ENCODE measurements around the gene RELA. TPM values are rescaled to one million over a fixed set of nuclear protein-coding genes. Genes with fewer than 3 reads are reported as not detected.

Gene RELA
- total and polyA plus RNA-seq, 10 of the 15 experiments (the other 5 are each of a cell fraction or from before 2014, with no cell fraction given) = 5.1 to 56.4 (median 34.2) TPM

DNA sequence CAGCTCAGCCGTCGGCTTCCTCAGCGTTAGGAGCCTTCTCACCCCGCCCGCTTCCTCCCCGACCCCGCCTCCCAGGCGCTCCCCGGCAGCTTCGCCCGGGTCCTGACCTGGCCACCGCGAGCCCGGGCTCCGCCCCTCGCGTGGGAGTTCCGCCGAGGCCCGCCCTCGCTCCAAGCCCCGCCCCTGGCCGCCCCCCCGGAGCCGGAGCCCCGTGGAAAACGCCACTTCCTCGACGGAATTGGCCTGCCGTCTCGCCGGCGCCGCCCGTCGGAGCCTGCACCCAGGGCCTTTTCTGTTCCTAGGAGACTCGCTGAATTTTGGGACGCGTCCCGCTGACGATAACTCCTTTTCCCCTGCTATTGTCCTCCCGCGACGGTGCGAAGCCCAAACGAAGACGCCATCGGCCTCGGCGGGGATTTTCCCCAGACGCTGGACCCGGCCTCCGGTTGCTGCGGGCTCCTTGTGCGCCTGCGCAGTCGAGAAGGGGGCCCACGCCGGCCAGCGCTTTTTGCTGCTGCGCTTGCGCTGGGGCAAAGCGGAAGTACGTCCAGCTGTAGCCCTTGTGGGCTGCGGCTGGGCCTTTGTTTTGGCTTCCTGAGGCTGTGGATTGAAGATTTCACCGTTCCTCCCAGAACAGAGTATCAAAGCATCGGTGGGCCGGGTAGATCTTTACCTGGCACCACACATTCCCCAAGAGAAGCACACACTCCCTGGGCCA is 10.0 kb downstream of the RELA start (continued):
- TF ChIP-seq, protein P1, sequence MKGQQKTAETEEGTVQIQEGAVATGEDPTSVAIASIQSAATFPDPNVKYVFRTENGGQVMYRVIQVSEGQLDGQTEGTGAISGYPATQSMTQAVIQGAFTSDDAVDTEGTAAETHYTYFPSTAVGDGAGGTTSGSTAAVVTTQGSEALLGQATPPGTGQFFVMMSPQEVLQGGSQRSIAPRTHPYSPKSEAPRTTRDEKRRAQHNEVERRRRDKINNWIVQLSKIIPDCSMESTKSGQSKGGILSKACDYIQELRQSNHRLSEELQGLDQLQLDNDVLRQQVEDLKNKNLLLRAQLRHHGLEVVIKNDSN (IDR thresholded peaks at IDR 0.05; ENCODE audit: borderline replicate concordance, extremely low read length, insufficient read depth, low read depth, low read length) = no peak
- TF ChIP-seq SMAD1 (IDR thresholded peaks at IDR 0.05; ENCODE audit: low read depth, partially characterized antibody) (peak; percentile 68), ZBTB40 (IDR thresholded peaks at IDR 0.05; ENCODE audit: borderline replicate concordance) (peak; percentile 64; the same call in 1 of the 2 replicates), TAF1 (IDR thresholded peaks at IDR 0.05; ENCODE audit: borderline replicate concordance, low read depth, low read length) (peak; percentile 68), BHLHE40 (IDR thresholded peaks at IDR 0.05; ENCODE audit: borderline replicate concordance in 1 of 2, low read depth in 2 of 2, low read length in 1 of 2) (peak in 1 of 2 experiments; percentile 43; a peak in 1 of 4 replicates), EGR1 (IDR thresholded peaks at IDR 0.05; ENCODE audit: borderline replicate concordance in 1 of 2, low read depth in 2 of 2, low read length in 2 of 2) (peak in 1 of 2 experiments; percentile 92; a peak in 2 of 3 replicates), RELA (IDR thresholded peaks at IDR 0.05; ENCODE audit: borderline replicate concordance, partially characterized antibody) (peak; percentile 78), TBL1XR1 (IDR thresholded peaks at IDR 0.05; ENCODE audit: low read depth, low read length) (no peak), JUND (IDR thresholded peaks at IDR 0.05; ENCODE audit: low read depth, low read length) (no peak), NFIC (IDR thresholded peaks at IDR 0.05; ENCODE audit: low read depth, low read length) (no peak), SMAD5 (IDR thresholded peaks at IDR 0.05; ENCODE audit: low read depth) (peak; percentile 68; the same call in 1 of the 2 replicates), SUZ12 (IDR thresholded peaks at IDR 0.05; ENCODE audit: unreplicated experiment) (no peak), ZBED1 (IDR thresholded peaks at IDR 0.05; ENCODE audit: borderline replicate concordance) (peak; percentile 23; the same call in 1 of the 2 replicates), IRF4 (IDR thresholded peaks at IDR 0.05; ENCODE audit: low read depth, low read length) (no peak)
- TF ChIP-seq, protein P2, sequence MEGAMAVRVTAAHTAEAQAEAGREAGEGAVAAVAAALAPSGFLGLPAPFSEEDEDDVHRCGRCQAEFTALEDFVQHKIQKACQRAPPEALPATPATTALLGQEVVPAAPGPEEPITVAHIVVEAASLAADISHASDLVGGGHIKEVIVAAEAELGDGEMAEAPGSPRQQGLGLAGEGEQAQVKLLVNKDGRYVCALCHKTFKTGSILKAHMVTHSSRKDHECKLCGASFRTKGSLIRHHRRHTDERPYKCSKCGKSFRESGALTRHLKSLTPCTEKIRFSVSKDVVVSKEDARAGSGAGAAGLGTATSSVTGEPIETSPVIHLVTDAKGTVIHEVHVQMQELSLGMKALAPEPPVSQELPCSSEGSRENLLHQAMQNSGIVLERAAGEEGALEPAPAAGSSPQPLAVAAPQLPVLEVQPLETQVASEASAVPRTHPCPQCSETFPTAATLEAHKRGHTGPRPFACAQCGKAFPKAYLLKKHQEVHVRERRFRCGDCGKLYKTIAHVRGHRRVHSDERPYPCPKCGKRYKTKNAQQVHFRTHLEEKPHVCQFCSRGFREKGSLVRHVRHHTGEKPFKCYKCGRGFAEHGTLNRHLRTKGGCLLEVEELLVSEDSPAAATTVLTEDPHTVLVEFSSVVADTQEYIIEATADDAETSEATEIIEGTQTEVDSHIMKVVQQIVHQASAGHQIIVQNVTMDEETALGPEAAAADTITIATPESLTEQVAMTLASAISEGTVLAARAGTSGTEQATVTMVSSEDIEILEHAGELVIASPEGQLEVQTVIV (IDR thresholded peaks at IDR 0.05; ENCODE audit: borderline replicate concordance, partially characterized antibody) = no peak
- TF ChIP-seq, protein P3, sequence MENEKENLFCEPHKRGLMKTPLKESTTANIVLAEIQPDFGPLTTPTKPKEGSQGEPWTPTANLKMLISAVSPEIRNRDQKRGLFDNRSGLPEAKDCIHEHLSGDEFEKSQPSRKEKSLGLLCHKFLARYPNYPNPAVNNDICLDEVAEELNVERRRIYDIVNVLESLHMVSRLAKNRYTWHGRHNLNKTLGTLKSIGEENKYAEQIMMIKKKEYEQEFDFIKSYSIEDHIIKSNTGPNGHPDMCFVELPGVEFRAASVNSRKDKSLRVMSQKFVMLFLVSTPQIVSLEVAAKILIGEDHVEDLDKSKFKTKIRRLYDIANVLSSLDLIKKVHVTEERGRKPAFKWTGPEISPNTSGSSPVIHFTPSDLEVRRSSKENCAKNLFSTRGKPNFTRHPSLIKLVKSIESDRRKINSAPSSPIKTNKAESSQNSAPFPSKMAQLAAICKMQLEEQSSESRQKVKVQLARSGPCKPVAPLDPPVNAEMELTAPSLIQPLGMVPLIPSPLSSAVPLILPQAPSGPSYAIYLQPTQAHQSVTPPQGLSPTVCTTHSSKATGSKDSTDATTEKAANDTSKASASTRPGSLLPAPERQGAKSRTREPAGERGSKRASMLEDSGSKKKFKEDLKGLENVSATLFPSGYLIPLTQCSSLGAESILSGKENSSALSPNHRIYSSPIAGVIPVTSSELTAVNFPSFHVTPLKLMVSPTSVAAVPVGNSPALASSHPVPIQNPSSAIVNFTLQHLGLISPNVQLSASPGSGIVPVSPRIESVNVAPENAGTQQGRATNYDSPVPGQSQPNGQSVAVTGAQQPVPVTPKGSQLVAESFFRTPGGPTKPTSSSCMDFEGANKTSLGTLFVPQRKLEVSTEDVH (IDR thresholded peaks at IDR 0.05; ENCODE audit: low read depth, partially characterized antibody) = peak; percentile 35
